AG09319 (cell line): ENCODE data around the gene TTC29.
"Not testable (repeated sequence)": the region's sequence is repeated elsewhere in the genome, so short reads cannot be mapped to it uniquely, and the experiment has no call there.

Experiments used
- DNase-seq: peaks from one replicate; pipeline ENCODE4 v3.0.0-alpha.2; 2010; ENCODE audit warnings: low read depth; ENCODE audit errors: extremely low read depth
- CTCF ChIP-seq: IDR thresholded peaks from 2 replicates; pipeline ENCODE4 v1.5.1; 2011; ENCODE audit warnings: low read depth, mild to moderate bottlenecking, inconsistent platforms, low read length, moderate library complexity

The TTC29 gene

GRCh38 chr4:146842876-146843275 is 102.8 kb downstream of the TTC29 start:
- no peak for DNase-seq
- no peak for TF ChIP-seq CTCF

- TF ChIP-seq CTCF: no peak
- DNase-seq: no peak
Measured at GRCh38 chr4:146840731-146841130, 104.9 kb downstream of the TTC29 start.

DNA sequence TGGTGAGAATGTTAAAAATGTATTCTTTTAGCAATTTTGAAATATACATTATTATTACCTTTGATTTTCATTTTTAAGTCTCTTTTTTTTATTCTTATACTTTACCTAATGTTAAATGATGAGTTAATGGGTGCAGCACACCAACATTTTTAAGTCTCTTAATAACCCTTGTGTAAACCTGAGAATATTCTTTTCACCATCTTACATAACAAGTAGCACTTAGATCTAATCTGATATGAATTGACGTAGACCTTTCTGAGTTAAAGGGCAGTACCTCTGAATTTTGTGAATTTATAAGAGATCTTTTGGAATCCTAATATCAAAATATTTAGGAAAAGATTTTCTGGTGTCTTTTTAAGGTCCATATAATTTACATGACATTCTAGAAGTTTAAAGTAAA is 110.6 kb downstream of the TTC29 start:
- DNase-seq: no peak
- TF ChIP-seq CTCF: no peak

- no peak for DNase-seq
- TF ChIP-seq CTCF: no peak
Measured at GRCh38 chr4:146834263-146835034, 111.2 kb downstream of the TTC29 start.

- no peak for DNase-seq
- no peak for TF ChIP-seq CTCF
Measured at GRCh38 chr4:146833530-146833929, 112.1 kb downstream of the TTC29 start.

DNA sequence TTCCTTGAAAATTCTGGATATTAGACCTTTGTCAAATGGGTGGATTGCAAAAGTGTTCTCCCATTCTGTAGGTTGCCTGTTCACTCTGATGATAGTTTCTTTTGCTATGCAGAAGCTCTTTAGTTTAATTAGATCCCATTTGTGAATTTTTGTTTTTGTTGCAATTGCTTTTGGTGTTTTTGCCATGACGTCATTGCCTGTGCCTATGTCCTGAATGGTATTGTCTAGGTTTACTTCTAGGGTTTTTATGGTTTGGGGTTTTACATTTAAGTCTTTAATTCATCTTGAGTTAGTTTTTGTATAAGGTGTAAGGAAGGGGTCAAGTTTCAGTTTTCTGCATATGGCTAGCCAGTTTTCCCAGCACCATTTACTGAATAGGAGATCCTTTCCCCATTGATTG is 122.7 kb downstream of the TTC29 start:
- DNase-seq: not testable (repeated sequence)

GRCh38 chr4:146814750-146815149 is 130.9 kb downstream of the TTC29 start:
- DNase-seq: no peak
- TF ChIP-seq CTCF: no peak

DNA sequence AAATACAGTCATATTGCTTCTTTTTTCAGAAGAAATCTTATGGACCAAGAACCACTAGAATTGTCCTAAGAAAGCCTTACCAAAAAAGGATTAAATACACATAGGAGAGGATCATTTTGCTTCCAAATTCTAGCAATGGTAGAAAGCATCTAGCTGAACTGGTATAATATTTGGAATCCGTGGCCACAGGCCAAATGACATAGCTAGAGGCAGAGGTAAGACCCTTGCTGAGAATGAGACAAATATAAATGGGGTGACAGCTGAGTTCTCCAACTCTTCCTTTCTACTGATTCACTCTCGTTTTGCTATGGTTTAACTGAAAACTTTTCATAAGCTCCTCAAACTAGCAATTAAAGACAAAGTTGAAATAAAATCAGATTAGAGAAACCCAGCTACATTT is 150.0 kb downstream of the TTC29 start:
- TF ChIP-seq CTCF: no peak
- DNase-seq: no peak
